Mammary epithelial cell (primary cell): ENCODE results near the gene LRRC3B.

ENCODE experiments used
- CTCF ChIP-seq, 2 donors: IDR thresholded peaks in 1 of 2; conservative IDR thresholded peaks in 1 of 2; 2 replicates each; pipeline ENCODE4 v1.5.1; 2011 to 2012; ENCODE audit warnings: inconsistent platforms in 2 of 2, low read length in 2 of 2, mild to moderate bottlenecking in 2 of 2, control low read depth in 1 of 2, low read depth in 1 of 2; ENCODE audit not compliant: insufficient read depth in 1 of 2; ENCODE audit errors: extremely low read depth in 1 of 2
- EZH2 ChIP-seq: IDR thresholded peaks from 2 replicates; pipeline ENCODE4 v1.6.1; 2012; ENCODE audit warnings: low read length, inconsistent platforms, borderline replicate concordance

GRCh38 chr3:26588931-26589330 lies 33.6 kb upstream of the LRRC3B start:
- TF ChIP-seq CTCF (conservative IDR thresholded peaks at IDR 0.05 in 1 of 2, IDR thresholded peaks at IDR 0.05 in 1 of 2; ENCODE audit: extremely low read depth in 1 of 2, insufficient read depth in 1 of 2, low read depth in 1 of 2, low read length in 2 of 2) (no peak), EZH2 (no peak)
